HCT116 (cell line): ENCODE data around the gene HSPG2. TPM values are rescaled to one million over a fixed set of nuclear protein-coding genes. Genes with fewer than 3 reads are reported as not detected.

Experiments used
- ATAC-seq: fragments of 200-7000 bp; cut with Tn5 transposase; 2 replicates; pipeline ENCODE4 v1.9.1; 2020; ENCODE audit warnings: mild to moderate bottlenecking, moderate library complexity
- BruUV-seq: library from RNA; stranded (reverse); fragments of 400-500 nt; replicated peaks from 2 replicates; lab custom pipeline; 2021; lab: Mats Ljungman, UMichigan
- CTCF ChIA-PET: fragments of 300-600 bp; sonication (Branson Sonifier 250); formaldehyde crosslinking; loops from one replicate; lab custom pipeline; 2021; ENCODE audit warnings: antibody characterized with exemption; lab: Charles Lee
- POLR2A ChIA-PET: fragments of 300-600, 350-600 bp; sonication (Branson Sonifier 250); formaldehyde crosslinking; loops from one replicate; lab custom pipeline; 2021; ENCODE audit warnings: antibody characterized with exemption; lab: Charles Lee
- RAD21 ChIA-PET, 2 experiments: fragments of 300-600 bp; sonication (Branson Sonifier 250); formaldehyde crosslinking; loops; one replicate each; lab custom pipeline; 2023; ENCODE audit warnings: low total read pairs in 2 of 2; ENCODE audit not compliant: uncharacterized antibody in 2 of 2, unreplicated experiment in 2 of 2, low non-redundant PET in 1 of 2; lab: Charles Lee
- DNase-seq: peaks from one replicate; pipeline ENCODE4 v3.0.0-alpha.2; 2010; ENCODE audit warnings: low read depth, low spot score
- H2AFZ ChIP-seq: fragments of 200-600 bp; shearing (Covaris generic), sonication (generic); 2 replicates; pipeline ENCODE4 v1.6.1; 2017; ENCODE audit warnings: low read depth, mixed run types, mixed read lengths, antibody characterized with exemption, low read length; ENCODE audit not compliant: poor library complexity, severe bottlenecking
- H3K27ac ChIP-seq: 2 replicates; pipeline ENCODE4 v1.5.1; 2012; ENCODE audit warnings: low read depth, low read length
- H3K27me3 ChIP-seq: fragments of 200-600 bp; sonication (generic); 2 replicates; pipeline ENCODE4 v1.6.1; 2016; ENCODE audit warnings: mixed run types, low read length, mixed read lengths; ENCODE audit not compliant: insufficient read depth
- H3K36me3 ChIP-seq, 2 experiments: fragments of 200-500 bp in 1 of 2; fragments of 200-600 bp in 1 of 2; sonication (Bioruptor generic) in 1 of 2; sonication (generic) in 1 of 2; 2 replicates each; pipeline versions ENCODE4 v1.5.1 to v1.6.1; 2014 to 2016; ENCODE audit warnings: low read length in 2 of 2, inconsistent platforms in 1 of 2, mixed read lengths in 1 of 2, mixed run types in 1 of 2; ENCODE audit not compliant: insufficient read depth in 2 of 2, control insufficient read depth in 1 of 2
- H3K4me1 ChIP-seq, 2 experiments: fragments of 200-600 bp in 1 of 2; sonication (generic) in 1 of 2; 2 replicates each; pipeline versions ENCODE4 v1.5.1 to v1.6.1; 2012 to 2017; ENCODE audit warnings: low read length in 2 of 2, inconsistent platforms in 1 of 2, mild to moderate bottlenecking in 1 of 2, mixed read lengths in 1 of 2, mixed run types in 1 of 2, moderate library complexity in 1 of 2; ENCODE audit not compliant: insufficient read depth in 2 of 2, control insufficient read depth in 1 of 2
- H3K4me2 ChIP-seq: fragments of 200-600 bp; sonication (generic); 2 replicates; pipeline ENCODE4 v1.6.1; 2017; ENCODE audit warnings: mixed run types, low read length, mixed read lengths
- H3K4me3 ChIP-seq, 2 experiments: fragments of 200-600 bp in 1 of 2; sonication (generic) in 1 of 2; replicated peaks in 1 of 2; 2 replicates each; pipeline ENCODE4 v1.5.1; 2011 to 2016; ENCODE audit warnings: low read length in 2 of 2, control low read depth in 1 of 2, low read depth in 1 of 2, mild to moderate bottlenecking in 1 of 2, mixed read lengths in 1 of 2, mixed run types in 1 of 2
- H3K79me2 ChIP-seq: fragments of 200-600 bp; sonication (generic); 2 replicates; pipeline ENCODE4 v1.6.1; 2017; ENCODE audit warnings: mild to moderate bottlenecking, mixed run types, low read length, moderate library complexity, mixed read lengths; ENCODE audit not compliant: insufficient read depth
- H3K9ac ChIP-seq: fragments of 200-600 bp; sonication (generic); 2 replicates; pipeline ENCODE4 v1.6.1; 2016; ENCODE audit warnings: low read length, mixed read lengths
- H3K9me2 ChIP-seq: fragments of 200-600 bp; sonication (generic), shearing (Covaris generic); 2 replicates; pipeline ENCODE4 v1.6.1; 2017; ENCODE audit warnings: mixed run types, mild to moderate bottlenecking, moderate library complexity; ENCODE audit not compliant: insufficient read depth
- H3K9me3 ChIP-seq, 2 experiments: fragments of 200-500 bp in 1 of 2; fragments of 200-600 bp in 1 of 2; sonication (Bioruptor generic) in 1 of 2; sonication (generic) in 1 of 2; 2 replicates each; pipeline ENCODE4 v1.6.1; 2014 to 2017; ENCODE audit warnings: low read length in 2 of 2, mixed read lengths in 2 of 2, inconsistent platforms in 1 of 2, low read depth in 1 of 2, mild to moderate bottlenecking in 1 of 2, mixed run types in 1 of 2, moderate library complexity in 1 of 2; ENCODE audit not compliant: control insufficient read depth in 1 of 2, insufficient read depth in 1 of 2
- H4K20me1 ChIP-seq: fragments of 200-600 bp; sonication (generic), shearing (Covaris generic); 2 replicates; pipeline ENCODE4 v1.6.1; 2017; ENCODE audit warnings: mixed run types, mild to moderate bottlenecking, moderate library complexity; ENCODE audit not compliant: insufficient read depth
- CBX3 ChIP-seq: IDR thresholded peaks from 2 replicates; pipeline ENCODE4 v1.6.1; 2012; ENCODE audit warnings: low read depth
- CEBPB ChIP-seq: IDR thresholded peaks from 2 replicates; pipeline ENCODE4 v1.6.1; 2012; ENCODE audit warnings: low read depth
- CTCF ChIP-seq, 3 experiments: fragments of 200-600 bp in 1 of 3; sonication (generic) in 1 of 3; IDR thresholded peaks in 2 of 3; conservative IDR thresholded peaks in 1 of 3; 2 replicates each; pipeline ENCODE4 v1.5.1; 2012 to 2017; ENCODE audit warnings: low read depth in 2 of 3, low read length in 2 of 3, antibody characterized with exemption in 1 of 3, borderline replicate concordance in 1 of 3, control low read depth in 1 of 3, mild to moderate bottlenecking in 1 of 3, mixed read lengths in 1 of 3, mixed run types in 1 of 3, moderate library complexity in 1 of 3; ENCODE audit not compliant: insufficient read depth in 1 of 3
- EGR1 ChIP-seq: IDR thresholded peaks from 2 replicates; pipeline ENCODE4 v1.6.1; 2012; ENCODE audit warnings: low read depth
- ELF1 ChIP-seq: IDR thresholded peaks from 2 replicates; pipeline ENCODE4 v1.6.1; 2012; ENCODE audit warnings: low read depth, borderline replicate concordance
- EZH2 ChIP-seq: fragments of 200-600 bp; sonication (generic); IDR thresholded peaks from 2 replicates; pipeline ENCODE4 v1.6.1; 2017; ENCODE audit warnings: antibody characterized with exemption, mixed run types
- EZH2phosphoT487 ChIP-seq: fragments of 200-600 bp; IDR thresholded peaks from 2 replicates; pipeline ENCODE4 v1.6.1; 2018; ENCODE audit warnings: antibody characterized with exemption, borderline replicate concordance
- JUND ChIP-seq: IDR thresholded peaks from 2 replicates; pipeline ENCODE4 v1.6.1; 2012
- MAX ChIP-seq: IDR thresholded peaks from 2 replicates; pipeline ENCODE4 v1.6.1; 2012
- POLR2A ChIP-seq: IDR thresholded peaks from 2 replicates; pipeline ENCODE4 v1.7.0; 2011; ENCODE audit warnings: borderline replicate concordance; ENCODE audit not compliant: insufficient read depth, insufficient read length; ENCODE audit errors: extremely low read depth
- POLR2AphosphoS5 ChIP-seq: IDR thresholded peaks from 2 replicates; pipeline ENCODE4 v1.6.1; 2011; ENCODE audit warnings: mild to moderate bottlenecking, low read depth, low read length, moderate library complexity
- RAD21 ChIP-seq: IDR thresholded peaks from 2 replicates; pipeline ENCODE4 v1.6.1; 2012; ENCODE audit warnings: low read depth, mild to moderate bottlenecking
- SIN3A ChIP-seq: IDR thresholded peaks from 2 replicates; pipeline ENCODE4 v1.6.1; 2012; ENCODE audit warnings: low read depth
- SRF ChIP-seq: IDR thresholded peaks from 2 replicates; pipeline ENCODE4 v1.6.1; 2012; ENCODE audit warnings: low read depth
- intact Hi-C: fragments of 100-400 bp; cut with micrococcal nuclease; formaldehyde crosslinking; loops from 2 replicates; pipeline ENCODE4 v1.10.0; 2022
- total RNA-seq: library from RNA; stranded (reverse); gene quantifications from one replicate; pipeline ENCODE4 v1.2.1, GENCODE V29; 2021; ENCODE audit not compliant: unreplicated experiment

Gene HSPG2
- total RNA-seq, 1 experiment from 2014 or later = 55.7 TPM

GRCh38 chr1:21899267-21899810 is 37.8 kb downstream of the HSPG2 start:
- no peak overlapping the region for H3K4me2 ChIP-seq
- intact Hi-C loops = no loop called here
- H3K36me3 ChIP-seq = no peaks in the 10 kb centered on the region
- CTCF ChIA-PET = no interaction called here
- TF ChIP-seq CEBPB (no peak), EZH2phosphoT487 (no peak), SIN3A (no peak), ELF1 (no peak), SRF (no peak)
- TF ChIP-seq, all 23 proteins: peak for 0
- DNase-seq = no peak
- Histone ChIP-seq H4K20me1 (no peaks in the 10 kb centered on the region), H3K9ac (no peak overlapping the region), H2AFZ (no peak overlapping the region), H3K27ac (no peak overlapping the region), H3K4me1 (peaks cover 0 to under 1% of the 10 kb centered on the region in 2 experiments; a peak in 1 of 4 replicates), H3K27me3 (no peaks in the 10 kb centered on the region), H3K79me2 (no peaks in the 10 kb centered on the region), H3K4me3 (no peak overlapping the region), H3K9me2 (no peaks in the 10 kb centered on the region), H3K9me3 (no peaks in the 10 kb centered on the region)
- RAD21 ChIA-PET = no interaction called here
- no peak for ATAC-seq
- no TSS peak for BruUV-seq
- POLR2A ChIA-PET = no interaction called here

GRCh38 chr1:21898326-21899200 is 38.5 kb downstream of the HSPG2 start:
- intact Hi-C loops = no loop called here
- Histone ChIP-seq H3K4me1 (no peaks in the 10 kb centered on the region), H3K9ac (no peak overlapping the region), H3K36me3 (no peaks in the 10 kb centered on the region), H2AFZ (no peak overlapping the region), H3K27me3 (no peaks in the 10 kb centered on the region), H4K20me1 (no peaks in the 10 kb centered on the region), H3K27ac (no peak overlapping the region), H3K79me2 (no peaks in the 10 kb centered on the region), H3K4me2 (no peak overlapping the region), H3K9me3 (no peaks in the 10 kb centered on the region), H3K9me2 (no peaks in the 10 kb centered on the region), H3K4me3 (no peak overlapping the region)
- BruUV-seq = no TSS peak
- ChIA-PET CTCF (no interaction called here), RAD21 (no interaction called here), POLR2A (no interaction called here)
- DNase-seq (no peak), ATAC-seq (no peak)
- no peak for TF ChIP-seq CEBPB
- no peak for TF ChIP-seq ELF1
- no peak for TF ChIP-seq CTCF (IDR thresholded peaks at IDR 0.05 in 2 of 3, conservative IDR thresholded peaks at IDR 0.05 in 1 of 3; ENCODE audit: borderline replicate concordance in 1 of 3, insufficient read depth in 1 of 3, low read depth in 2 of 3, low read length in 2 of 3)
- TF ChIP-seq POLR2AphosphoS5 = no peak
- no peak for TF ChIP-seq EZH2
- no peak for TF ChIP-seq POLR2A
- TF ChIP-seq SIN3A = no peak
- no peak for TF ChIP-seq RAD21
- TF ChIP-seq EZH2phosphoT487 = no peak
- no peak for TF ChIP-seq EGR1
- no peak for TF ChIP-seq CBX3
- TF ChIP-seq SRF = no peak
- no peak for TF ChIP-seq MAX
- no peak for TF ChIP-seq JUND
